NCI-H524 (cell line): ENCODE data around the gene IDNK.
A peak's percentile ranks its signal among the peaks of the same experiment; 100 is the strongest.

Experiments
- DNase-seq, 2 experiments: peaks; one replicate each; lab custom pipeline; 2025; lab: John Stamatoyannopoulos, UW

The IDNK gene

GRCh38 chr9:83633676-83634075 is 10.7 kb downstream of the IDNK start:
- DNase-seq = no peak

GRCh38 chr9:83636813-83637212 is 13.9 kb downstream of the IDNK start:
- peak in 1 of 2 experiments; percentile 23 for DNase-seq

GRCh38 chr9:83637389-83637788 is 14.4 kb downstream of the IDNK start:
- no peak for DNase-seq

GRCh38 chr9:83639266-83639665 is 16.3 kb downstream of the IDNK start:
- no peak for DNase-seq

GRCh38 chr9:83642793-83643192 is 19.9 kb downstream of the IDNK start:
- no peak for DNase-seq

GRCh38 chr9:83646500-83647239 is 23.7 kb downstream of the IDNK start:
- DNase-seq = no peak

GRCh38 chr9:83649080-83649479 is 26.1 kb downstream of the IDNK start:
- peak; percentile 7 to 42 for DNase-seq

- DNase-seq = no peak
These were observed 26.6 kb downstream of the IDNK start for GRCh38 chr9:83649515-83649914.

GRCh38 chr9:83651558-83651957 is 28.6 kb downstream of the IDNK start:
- no peak for DNase-seq

- DNase-seq = no peak
These were observed 29.5 kb downstream of the IDNK start for GRCh38 chr9:83652433-83652832.

- DNase-seq = no peak
These were observed 32.5 kb downstream of the IDNK start for GRCh38 chr9:83655433-83655832.

- DNase-seq = no peak
These were observed 33.2 kb downstream of the IDNK start for GRCh38 chr9:83656032-83656680.

GRCh38 chr9:83656952-83657351 is 34.0 kb downstream of the IDNK start:
- DNase-seq = no peak

- no peak for DNase-seq
These were observed 40.0 kb downstream of the IDNK start for GRCh38 chr9:83662933-83663332.

- no peak for DNase-seq
These were observed 42.7 kb downstream of the IDNK start for GRCh38 chr9:83665580-83666200.

- DNase-seq = no peak
These were observed 46.1 kb downstream of the IDNK start for GRCh38 chr9:83669067-83669466.

GRCh38 chr9:83670381-83670780 is 47.4 kb downstream of the IDNK start:
- DNase-seq = no peak

- no peak for DNase-seq
These were observed 48.5 kb downstream of the IDNK start for GRCh38 chr9:83671451-83671850.

- DNase-seq = no peak
These were observed 52.5 kb downstream of the IDNK start for GRCh38 chr9:83675466-83675865.

GRCh38 chr9:83677596-83677995 is 54.7 kb downstream of the IDNK start:
- DNase-seq = no peak

GRCh38 chr9:83680233-83680632 is 57.3 kb downstream of the IDNK start:
- DNase-seq = no peak

- no peak for DNase-seq
These were observed 58.5 kb downstream of the IDNK start for GRCh38 chr9:83681490-83681889.

- no peak for DNase-seq
These were observed 66.0 kb downstream of the IDNK start for GRCh38 chr9:83688921-83689320.
